GM21447 (cell line): ENCODE measurements around the gene RAET1L.
"Not testable (repeated sequence)": the region's sequence is repeated elsewhere in the genome, so short reads cannot be mapped to it uniquely, and the experiment has no call there.

Source experiments
- ATAC-seq: cut with Tn5 transposase; IDR thresholded peaks from one replicate; pipeline ENCODE4 v1.9.1; 2021; ENCODE audit not compliant: unreplicated experiment

RAET1L gene

GRCh38 chr6:150016324-150017185 is 8.8 kb downstream of the RAET1L start:
- no peak for ATAC-seq

- not testable (repeated sequence) for ATAC-seq
Observed at GRCh38 chr6:150015281-150016001, 9.9 kb downstream of the RAET1L start.

GRCh38 chr6:150014623-150015280 is 10.6 kb downstream of the RAET1L start:
- not testable (repeated sequence) for ATAC-seq

- ATAC-seq: not testable (repeated sequence)
Observed at GRCh38 chr6:150013785-150014622, 11.3 kb downstream of the RAET1L start.

- not testable (repeated sequence) for ATAC-seq
Observed at GRCh38 chr6:150012846-150013784, 12.2 kb downstream of the RAET1L start.

- no peak for ATAC-seq
Observed at GRCh38 chr6:150008588-150008987, 16.7 kb downstream of the RAET1L start.

GRCh38 chr6:150006961-150007464 is 18.3 kb downstream of the RAET1L start:
- ATAC-seq: no peak

GRCh38 chr6:150005761-150006651 is 19.3 kb downstream of the RAET1L start:
- ATAC-seq: no peak

GRCh38 chr6:150004783-150005717 is 20.3 kb downstream of the RAET1L start:
- peak; percentile 67 for ATAC-seq

GRCh38 chr6:150004101-150004782 is 21.1 kb downstream of the RAET1L start:
- peak; percentile 15 for ATAC-seq

- not testable (repeated sequence) for ATAC-seq
Observed at GRCh38 chr6:150003599-150003998, 21.7 kb downstream of the RAET1L start.

GRCh38 chr6:150002710-150003109 is 22.6 kb downstream of the RAET1L start:
- ATAC-seq: no peak

GRCh38 chr6:150001295-150002008 is 23.9 kb downstream of the RAET1L start:
- ATAC-seq: no peak

GRCh38 chr6:149999636-150000035 is 25.7 kb downstream of the RAET1L start:
- no peak for ATAC-seq

GRCh38 chr6:149995971-149996370 is 29.4 kb downstream of the RAET1L start:
- no peak for ATAC-seq

- ATAC-seq: no peak
Observed at GRCh38 chr6:149995235-149995750, 30.0 kb downstream of the RAET1L start.
